Stromal cell of bone marrow (primary cell): ENCODE measurements around the gene PISD.

ENCODE experiments used
- DNase-seq: peaks from one replicate; pipeline ENCODE4 v3.0.0-alpha.2; 2012; ENCODE audit warnings: low read depth

Gene PISD

DNA sequence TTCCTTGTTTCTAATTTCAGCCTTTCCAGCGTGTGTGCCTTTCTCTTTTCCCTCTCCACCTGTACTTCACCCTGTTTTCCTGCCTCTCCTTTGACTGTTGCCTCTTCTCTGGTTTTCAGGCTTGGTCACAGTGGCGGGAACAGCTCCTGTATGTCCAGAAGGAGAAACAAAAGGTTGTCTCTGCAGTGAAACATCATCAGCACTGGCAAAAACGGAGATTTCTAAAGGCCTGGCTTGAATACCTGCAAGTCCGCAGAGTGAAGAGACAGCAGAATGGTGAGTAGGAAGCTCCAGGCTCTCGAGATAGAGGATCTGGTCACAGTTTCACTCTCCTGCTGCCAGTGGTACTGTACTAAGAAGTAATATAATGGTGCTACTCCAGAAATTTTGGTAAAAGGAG lies 89.1 kb downstream of the PISD start:
- DNase-seq = no peak

DNA sequence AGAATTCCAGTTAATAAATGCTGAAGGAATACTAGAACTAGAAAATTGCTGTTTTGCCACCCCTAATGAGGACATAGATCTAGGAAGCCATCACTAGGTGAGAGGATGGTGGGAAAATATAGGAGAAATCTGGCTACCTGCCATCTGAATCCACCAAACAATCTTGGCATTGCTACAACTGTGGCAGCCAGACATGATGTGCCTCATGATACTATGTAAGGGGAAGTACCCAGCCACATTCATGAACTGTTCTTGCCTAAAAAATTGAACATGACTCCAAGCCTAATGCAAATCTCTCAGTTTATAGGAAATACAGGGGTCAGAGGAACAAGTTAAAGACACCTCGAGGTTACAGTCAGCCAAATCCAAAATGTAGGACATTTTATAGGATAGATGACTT lies 92.9 kb downstream of the PISD start:
- no peak for DNase-seq
